ENCODE data around the gene C6orf47. TPM values are rescaled to one million over a fixed set of nuclear protein-coding genes. Genes with fewer than 3 reads are reported as not detected.
A peak's percentile ranks its signal among the peaks of the same experiment; 100 is the strongest.

The C6orf47 gene
- total RNA-seq, 1 experiment from 2014 or later, result 13.8 TPM

GRCh38 chr6:31621991-31622390, 38.6 kb downstream of the C6orf47 start:
- Histone ChIP-seq H3K4me2 (ENCODE audit: low read depth, low read length, poor library complexity, severe bottlenecking) (peak overlapping the region; percentile 98), H3K4me1 (ENCODE audit: low read length) (peaks cover 21% of the 10 kb centered on the region), H3K4me3 (ENCODE audit: low read length) (peak overlapping the region; percentile 99), H2AFZ (ENCODE audit: low read length) (no peak overlapping the region), H3K9me2 (replicated peaks; ENCODE audit: insufficient read depth, low read length) (no peaks in the 10 kb centered on the region), H3K27me3 (ENCODE audit: low read length) (no peaks in the 10 kb centered on the region), H3K79me2 (ENCODE audit: low read length) (peaks cover 46% of the 10 kb centered on the region), H4K20me1 (ENCODE audit: insufficient read depth, low read depth, low read length) (peaks cover 38% of the 10 kb centered on the region), H3K36me3 (ENCODE audit: insufficient read depth, low read length) (peaks cover 52% of the 10 kb centered on the region), H3K9me3 (ENCODE audit: low read length) (no peaks in the 10 kb centered on the region), H3K27ac (ENCODE audit: low read length) (peak overlapping the region; percentile 92), H3K9ac (ENCODE audit: low read length) (peak overlapping the region; percentile 100)
- DNase-seq, result no peak

GRCh38 chr6:31621320-31621939, 39.1 kb downstream of the C6orf47 start:
- H3K9me2 ChIP-seq (replicated peaks; ENCODE audit: insufficient read depth, low read length), result no peaks in the 10 kb centered on the region
- peaks cover 47% of the 10 kb centered on the region for H3K36me3 ChIP-seq (ENCODE audit: insufficient read depth, low read length)
- H3K9me3 ChIP-seq (ENCODE audit: low read length), result no peaks in the 10 kb centered on the region
- peaks cover 21% of the 10 kb centered on the region for H3K4me1 ChIP-seq (ENCODE audit: low read length)
- H3K9ac ChIP-seq (ENCODE audit: low read length), result peak overlapping the region; percentile 100
- H2AFZ ChIP-seq (ENCODE audit: low read length), result no peak overlapping the region
- peak; percentile 39 for DNase-seq
- H3K79me2 ChIP-seq (ENCODE audit: low read length), result peaks cover 46% of the 10 kb centered on the region
- peaks cover 32% of the 10 kb centered on the region for H4K20me1 ChIP-seq (ENCODE audit: insufficient read depth, low read depth, low read length)
- peak overlapping the region; percentile 98 for H3K4me2 ChIP-seq (ENCODE audit: low read depth, low read length, poor library complexity, severe bottlenecking)
- peak overlapping the region; percentile 92 for H3K27ac ChIP-seq (ENCODE audit: low read length)
- peak overlapping the region; percentile 99 for H3K4me3 ChIP-seq (ENCODE audit: low read length)
- no peaks in the 10 kb centered on the region for H3K27me3 ChIP-seq (ENCODE audit: low read length)

- Histone ChIP-seq H3K9me2 (replicated peaks; ENCODE audit: insufficient read depth, low read length) (no peaks in the 10 kb centered on the region), H3K36me3 (ENCODE audit: insufficient read depth, low read length) (peaks cover 41% of the 10 kb centered on the region), H3K79me2 (ENCODE audit: low read length) (peaks cover 42% of the 10 kb centered on the region), H2AFZ (ENCODE audit: low read length) (peak within 1 kb of the TSS; percentile 87; the same call in 1 of the 2 replicates), H3K4me1 (ENCODE audit: low read length) (peaks cover 25% of the 10 kb centered on the region), H3K4me3 (ENCODE audit: low read length) (peak within 1 kb of the TSS; percentile 99), H3K27ac (ENCODE audit: low read length) (peak within 1 kb of the TSS; percentile 96), H3K9me3 (ENCODE audit: low read length) (no peaks in the 10 kb centered on the region), H3K27me3 (ENCODE audit: low read length) (no peaks in the 10 kb centered on the region), H4K20me1 (ENCODE audit: insufficient read depth, low read depth, low read length) (peaks cover 29% of the 10 kb centered on the region), H3K9ac (ENCODE audit: low read length) (peak within 1 kb of the TSS; percentile 100), H3K4me2 (ENCODE audit: low read depth, low read length, poor library complexity, severe bottlenecking) (peak within 1 kb of the TSS; percentile 98)
- DNase-seq, result peak; percentile 91
Measured at GRCh38 chr6:31620586-31621319, 39.8 kb downstream of the C6orf47 start, which contains the start of gene PRRC2A. PRRC2A (plus strand) TSS chr6:31620715; CDS start chr6:31622790, 2,075 bp downstream.

- H3K4me2 ChIP-seq (ENCODE audit: low read depth, low read length, poor library complexity, severe bottlenecking), result peak overlapping the region; percentile 98
- peak; percentile 100 for DNase-seq
- peaks cover 33% of the 10 kb centered on the region for H3K36me3 ChIP-seq (ENCODE audit: insufficient read depth, low read length)
- H3K9me2 ChIP-seq (replicated peaks; ENCODE audit: insufficient read depth, low read length), result no peaks in the 10 kb centered on the region
- peak overlapping the region; percentile 87; the same call in 1 of the 2 replicates for H2AFZ ChIP-seq (ENCODE audit: low read length)
- H3K79me2 ChIP-seq (ENCODE audit: low read length), result peaks cover 39% of the 10 kb centered on the region
- peak overlapping the region; percentile 86 for H3K9ac ChIP-seq (ENCODE audit: low read length)
- no peaks in the 10 kb centered on the region for H3K9me3 ChIP-seq (ENCODE audit: low read length)
- H3K27me3 ChIP-seq (ENCODE audit: low read length), result no peaks in the 10 kb centered on the region
- H3K4me3 ChIP-seq (ENCODE audit: low read length), result peak overlapping the region; percentile 72
- H4K20me1 ChIP-seq (ENCODE audit: insufficient read depth, low read depth, low read length), result peaks cover 23% of the 10 kb centered on the region
- H3K27ac ChIP-seq (ENCODE audit: low read length), result peak overlapping the region; percentile 96
- peaks cover 32% of the 10 kb centered on the region for H3K4me1 ChIP-seq (ENCODE audit: low read length)
Measured at GRCh38 chr6:31619805-31620585, 40.6 kb downstream of the C6orf47 start.

- H3K27me3 ChIP-seq (ENCODE audit: low read length), result no peaks in the 10 kb centered on the region
- H2AFZ ChIP-seq (ENCODE audit: low read length), result no peak overlapping the region
- peaks cover 33% of the 10 kb centered on the region for H3K4me1 ChIP-seq (ENCODE audit: low read length)
- no peaks in the 10 kb centered on the region for H3K9me2 ChIP-seq (replicated peaks; ENCODE audit: insufficient read depth, low read length)
- H3K4me2 ChIP-seq (ENCODE audit: low read depth, low read length, poor library complexity, severe bottlenecking), result no peak overlapping the region
- H3K27ac ChIP-seq (ENCODE audit: low read length), result no peak overlapping the region
- H3K4me3 ChIP-seq (ENCODE audit: low read length), result no peak overlapping the region
- H3K9me3 ChIP-seq (ENCODE audit: low read length), result no peaks in the 10 kb centered on the region
- H3K9ac ChIP-seq (ENCODE audit: low read length), result no peak overlapping the region
- H4K20me1 ChIP-seq (ENCODE audit: insufficient read depth, low read depth, low read length), result peaks cover 6% of the 10 kb centered on the region; the same call in 1 of the 2 replicates
- peaks cover 8% of the 10 kb centered on the region; the same call in 1 of the 2 replicates for H3K36me3 ChIP-seq (ENCODE audit: insufficient read depth, low read length)
- peak; percentile 40 for DNase-seq
- H3K79me2 ChIP-seq (ENCODE audit: low read length), result peaks cover 14% of the 10 kb centered on the region
Measured at GRCh38 chr6:31617010-31617409, 43.6 kb downstream of the C6orf47 start.

GRCh38 chr6:31615748-31616147, 44.8 kb downstream of the C6orf47 start:
- peak; percentile 41 for DNase-seq
- no peak overlapping the region for H2AFZ ChIP-seq (ENCODE audit: low read length)

GRCh38 chr6:31614684-31615578, 45.6 kb downstream of the C6orf47 start, which contains the start of gene AIF1:
AIF1 (plus strand) TSS chr6:31615234; CDS start chr6:31615330, 96 bp downstream.
- no peak within 1 kb of the TSS for H3K4me2 ChIP-seq (ENCODE audit: low read depth, low read length, poor library complexity, severe bottlenecking)

More at GRCh38 chr6:31615748-31616147, 44.8 kb downstream of the C6orf47 start:
- no peaks in the 10 kb centered on the region for H3K9me3 ChIP-seq (ENCODE audit: low read length)
- H3K36me3 ChIP-seq (ENCODE audit: insufficient read depth, low read length), result no peaks in the 10 kb centered on the region
- H3K4me3 ChIP-seq (ENCODE audit: low read length), result no peak overlapping the region
- no peaks in the 10 kb centered on the region for H4K20me1 ChIP-seq (ENCODE audit: insufficient read depth, low read depth, low read length)
- H3K27me3 ChIP-seq (ENCODE audit: low read length), result no peaks in the 10 kb centered on the region
- H3K79me2 ChIP-seq (ENCODE audit: low read length), result peaks cover 1% of the 10 kb centered on the region
- no peak overlapping the region for H3K4me2 ChIP-seq (ENCODE audit: low read depth, low read length, poor library complexity, severe bottlenecking)
- no peak overlapping the region for H3K9ac ChIP-seq (ENCODE audit: low read length)
- H3K4me1 ChIP-seq (ENCODE audit: low read length), result peaks cover 30% of the 10 kb centered on the region
- H3K9me2 ChIP-seq (replicated peaks; ENCODE audit: insufficient read depth, low read length), result no peaks in the 10 kb centered on the region
- no peak overlapping the region for H3K27ac ChIP-seq (ENCODE audit: low read length)

More at GRCh38 chr6:31614684-31615578, 45.6 kb downstream of the C6orf47 start, which contains the start of gene AIF1:
- Histone ChIP-seq H3K79me2 (ENCODE audit: low read length) (no peaks in the 10 kb centered on the region), H3K27me3 (ENCODE audit: low read length) (no peaks in the 10 kb centered on the region), H3K9me2 (replicated peaks; ENCODE audit: insufficient read depth, low read length) (no peaks in the 10 kb centered on the region), H3K9ac (ENCODE audit: low read length) (peak within 1 kb of the TSS; percentile 42), H3K36me3 (ENCODE audit: insufficient read depth, low read length) (no peaks in the 10 kb centered on the region), H3K27ac (ENCODE audit: low read length) (no peak within 1 kb of the TSS), H3K4me1 (ENCODE audit: low read length) (peaks cover 30% of the 10 kb centered on the region), H4K20me1 (ENCODE audit: insufficient read depth, low read depth, low read length) (no peaks in the 10 kb centered on the region), H3K4me3 (ENCODE audit: low read length) (no peak within 1 kb of the TSS), H3K9me3 (ENCODE audit: low read length) (no peaks in the 10 kb centered on the region), H2AFZ (ENCODE audit: low read length) (peak within 1 kb of the TSS; percentile 53; the same call in 1 of the 2 replicates)
- DNase-seq, result peak; percentile 27
